VCaP (cell line): ENCODE measurements around the gene SEPTIN11.

Experiments
- H3K27ac ChIP-seq: fragments of 450-650 bp; 2 replicates; pipeline ENCODE4 v1.5.1; 2017
- CTCF ChIP-seq: fragments of 450-650 bp; conservative IDR thresholded peaks from 2 replicates; pipeline ENCODE4 v1.5.1; 2017; ENCODE audit warnings: mild to moderate bottlenecking, moderate library complexity

SEPTIN11 gene

DNA sequence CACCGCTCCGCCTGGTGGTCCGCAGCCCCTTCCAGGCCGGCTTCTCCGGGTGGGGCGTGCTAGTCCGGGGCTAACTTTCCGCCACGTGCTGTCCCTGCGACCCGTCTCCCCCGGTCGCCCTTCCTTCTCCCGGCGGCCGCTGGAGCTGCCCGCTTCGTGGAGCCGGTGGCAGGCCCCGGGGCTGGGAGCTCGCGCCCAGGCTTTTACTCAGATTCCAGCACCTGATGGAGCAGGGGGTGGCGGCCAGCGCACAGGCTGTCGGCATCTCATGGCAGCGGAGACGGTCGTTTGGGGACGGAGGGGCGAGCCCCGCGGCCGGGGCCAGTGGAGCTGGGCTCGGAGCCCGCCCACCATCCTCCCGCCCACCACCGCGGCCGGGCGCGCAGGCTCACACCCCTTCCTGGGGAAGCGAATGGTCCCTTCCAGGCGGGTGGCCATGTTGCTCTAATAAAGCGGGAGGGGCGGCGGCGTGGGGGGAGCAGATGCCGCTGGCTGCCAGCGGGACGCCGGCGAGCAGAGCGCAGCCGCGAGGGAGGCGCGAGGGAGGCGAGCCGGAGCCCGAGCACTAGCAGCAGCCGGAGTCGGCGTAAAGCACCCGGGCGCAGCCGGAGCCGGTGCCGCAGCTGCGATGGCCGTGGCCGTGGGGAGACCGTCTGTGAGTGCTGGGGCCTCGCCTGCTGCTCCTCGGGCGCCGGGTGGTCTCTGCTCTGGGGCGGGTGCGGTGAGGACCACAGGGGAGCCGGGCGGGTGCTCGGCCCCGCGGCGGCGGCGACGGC is at the start of gene SEPTIN11:
TSS of gene SEPTIN11 (plus strand) at position 477 of the 776 bp plus-strand sequence. CDS start at position 629, 152 bp downstream.
- no peak for TF ChIP-seq CTCF
- H3K27ac ChIP-seq, result peak within 1 kb of the TSS; percentile 88

- H3K27ac ChIP-seq, result no peak overlapping the region
- TF ChIP-seq CTCF, result peak; percentile 4; the same call in 1 of the 2 replicates
Measured at GRCh38 chr4:76902233-76902890, 47.2 kb upstream of the SEPTIN11 start.

- no peak for TF ChIP-seq CTCF
- no peak overlapping the region for H3K27ac ChIP-seq
Measured at GRCh38 chr4:76904646-76905190, 44.8 kb upstream of the SEPTIN11 start.

GRCh38 chr4:76905521-76905920 is 44.0 kb upstream of the SEPTIN11 start:
- TF ChIP-seq CTCF, result no peak
- H3K27ac ChIP-seq, result no peak overlapping the region

DNA sequence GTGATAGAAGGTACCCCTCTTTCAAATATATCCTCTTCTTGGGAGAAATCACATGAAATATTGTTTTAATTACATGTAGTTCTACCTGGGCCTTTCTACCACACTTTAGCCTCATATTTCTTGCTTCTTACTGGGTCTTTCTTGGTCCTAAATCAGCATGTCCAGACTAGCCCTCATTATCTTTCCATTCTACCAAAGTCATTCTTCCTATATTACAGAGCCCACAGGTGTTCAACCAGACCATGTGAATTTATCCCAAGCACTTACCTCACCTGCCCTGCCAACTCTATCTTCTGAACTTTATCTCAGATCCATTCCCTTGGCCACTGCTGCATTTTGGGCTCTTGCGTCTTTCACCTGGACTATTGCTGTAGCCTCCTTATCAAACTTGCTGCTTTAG is 39.8 kb upstream of the SEPTIN11 start:
- TF ChIP-seq CTCF, result no peak

GRCh38 chr4:76920715-76921114 is 28.8 kb upstream of the SEPTIN11 start:
- TF ChIP-seq CTCF, result no peak
- no peak overlapping the region for H3K27ac ChIP-seq

More for the DNA sequence above, 39.8 kb upstream of the SEPTIN11 start:
- no peak overlapping the region for H3K27ac ChIP-seq

DNA sequence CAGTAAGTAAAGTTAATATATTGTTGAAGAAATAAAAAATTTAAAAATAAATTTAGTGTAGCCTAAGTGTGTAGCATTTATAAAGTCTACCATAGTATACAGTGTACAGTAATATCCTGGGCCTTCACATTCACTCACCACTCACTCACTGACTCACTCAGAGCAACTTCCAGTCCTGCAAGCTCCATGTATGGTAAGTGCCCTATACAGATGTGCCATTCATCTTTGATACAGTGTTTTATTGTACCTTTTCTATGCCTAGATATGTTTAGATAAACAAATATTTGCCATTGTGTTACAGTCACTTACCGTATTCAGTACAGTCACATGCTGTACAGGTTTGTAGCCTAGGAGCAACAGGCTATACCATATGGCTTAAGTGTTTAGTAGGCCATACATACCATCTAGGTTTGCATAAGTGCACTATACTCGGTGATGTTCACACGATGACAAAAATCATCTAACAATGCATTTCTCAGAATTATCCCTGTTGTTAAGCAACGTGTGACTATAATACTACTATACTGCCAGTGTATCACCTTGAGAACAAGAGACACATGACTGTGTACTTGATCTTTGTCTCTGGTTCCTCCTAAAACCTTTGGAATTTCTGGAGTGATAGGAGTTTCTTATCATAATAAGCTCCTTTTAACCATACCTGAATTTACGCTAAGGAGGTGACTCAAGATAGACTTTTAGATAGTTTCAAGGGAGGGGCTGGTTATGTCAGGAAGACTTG is 25.8 kb upstream of the SEPTIN11 start:
- TF ChIP-seq CTCF, result no peak
- no peak overlapping the region for H3K27ac ChIP-seq
